ENCODE measurements around the gene CFAP65. TPM values are rescaled to one million over a fixed set of nuclear protein-coding genes. Genes with fewer than 3 reads are reported as not detected.

CFAP65 gene
- total and polyA plus RNA-seq, 2 of the 13 experiments (the other 11 are each of a cell fraction or from before 2014, with no cell fraction given): 0.05 TPM; not detected in 1

DNA sequence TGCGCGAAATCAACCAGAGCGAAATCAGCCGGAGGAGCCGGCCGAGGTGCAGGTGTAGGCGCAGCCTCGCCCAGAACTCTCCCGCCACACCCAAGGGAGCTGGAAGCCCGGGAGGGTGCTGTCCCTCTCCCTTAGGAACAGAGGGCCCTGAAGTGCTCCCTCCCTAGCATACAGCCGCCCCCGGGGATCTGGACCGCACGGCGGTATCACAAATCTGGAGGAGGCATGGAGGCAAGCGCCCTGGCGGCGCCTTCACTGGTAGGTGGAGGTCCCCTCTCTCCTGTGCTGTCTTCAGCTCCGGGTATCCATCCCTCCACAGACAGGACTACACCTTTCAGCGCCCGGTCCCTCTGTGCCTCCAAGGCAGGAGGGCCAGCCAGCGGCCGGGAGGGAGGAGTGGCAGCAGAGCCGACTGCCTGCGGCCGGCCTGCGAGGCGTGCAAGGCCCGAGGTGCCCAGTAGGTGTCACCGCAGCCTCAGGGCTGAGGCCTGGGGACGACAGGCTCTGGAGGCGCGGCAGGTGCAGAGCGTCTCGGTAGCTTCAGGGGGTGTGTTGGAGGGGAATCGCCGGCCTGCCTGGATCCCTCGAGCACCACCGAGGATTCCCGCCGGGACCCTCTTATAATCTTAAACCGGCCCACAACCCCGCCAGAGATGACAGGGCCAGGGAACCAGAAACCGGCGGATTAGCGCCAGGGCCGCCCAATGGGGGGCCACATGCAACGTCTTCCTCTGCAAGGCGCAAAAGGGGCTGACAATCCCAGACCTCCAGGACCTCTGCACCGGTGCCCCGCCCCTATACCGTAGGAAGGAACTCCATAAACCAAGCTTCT lies 16.6 kb upstream of the CFAP65 start (continued):
- TF ChIP-seq ZZZ3 (CRISPR knock-in tag; IDR thresholded peaks at IDR 0.05; ENCODE audit: borderline replicate concordance): no peak
- no peak for TF ChIP-seq PAWR (CRISPR knock-in tag; IDR thresholded peaks at IDR 0.05; ENCODE audit: borderline replicate concordance)
- TF ChIP-seq KLF13 (CRISPR knock-in tag; IDR thresholded peaks at IDR 0.05): no peak
- TF ChIP-seq TEAD2 (CRISPR knock-in tag; IDR thresholded peaks at IDR 0.05): no peak
- no peak for TF ChIP-seq ZNF234 (CRISPR knock-in tag; conservative IDR thresholded peaks at IDR 0.05)
- peak; percentile 73 for TF ChIP-seq BORCS8-MEF2B (CRISPR knock-in tag; IDR thresholded peaks at IDR 0.05)
- TF ChIP-seq ZNF891 (CRISPR knock-in tag; IDR thresholded peaks at IDR 0.05): 0 out of 2 replicates have a peak, but pooled peaks have one; percentile 55
- no peak for TF ChIP-seq ZFYVE20 (CRISPR knock-in tag; IDR thresholded peaks at IDR 0.05; ENCODE audit: borderline replicate concordance, low read depth)
- TF ChIP-seq ZNF205 (CRISPR knock-in tag; IDR thresholded peaks at IDR 0.05): peak; percentile 77
- TF ChIP-seq, protein P1, sequence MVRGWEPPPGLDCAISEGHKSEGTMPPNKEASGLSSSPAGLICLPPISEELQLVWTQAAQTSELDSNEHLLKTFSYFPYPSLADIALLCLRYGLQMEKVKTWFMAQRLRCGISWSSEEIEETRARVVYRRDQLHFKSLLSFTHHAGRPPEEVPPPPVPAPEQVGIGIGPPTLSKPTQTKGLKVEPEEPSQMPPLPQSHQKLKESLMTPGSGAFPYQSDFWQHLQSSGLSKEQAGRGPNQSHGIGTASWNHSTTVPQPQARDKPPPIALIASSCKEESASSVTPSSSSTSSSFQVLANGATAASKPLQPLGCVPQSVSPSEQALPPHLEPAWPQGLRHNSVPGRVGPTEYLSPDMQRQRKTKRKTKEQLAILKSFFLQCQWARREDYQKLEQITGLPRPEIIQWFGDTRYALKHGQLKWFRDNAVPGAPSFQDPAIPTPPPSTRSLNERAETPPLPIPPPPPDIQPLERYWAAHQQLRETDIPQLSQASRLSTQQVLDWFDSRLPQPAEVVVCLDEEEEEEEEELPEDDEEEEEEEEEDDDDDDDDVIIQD (CRISPR knock-in tag; IDR thresholded peaks at IDR 0.05; ENCODE audit: low read depth): 0 out of 2 replicates have a peak, but pooled peaks have one; percentile 13
- TF ChIP-seq ARNT2 (CRISPR knock-in tag; IDR thresholded peaks at IDR 0.05; ENCODE audit: low read depth): peak; percentile 54; the same call in 1 of the 2 replicates
- peak; percentile 53; the same call in 1 of the 2 replicates for TF ChIP-seq ZFP36L2 (CRISPR knock-in tag; IDR thresholded peaks at IDR 0.05)
- 0 out of 2 replicates have a peak, but pooled peaks have one; percentile 33 for TF ChIP-seq HMG20B (CRISPR knock-in tag; conservative IDR thresholded peaks at IDR 0.05)
- TF ChIP-seq, protein P2, sequence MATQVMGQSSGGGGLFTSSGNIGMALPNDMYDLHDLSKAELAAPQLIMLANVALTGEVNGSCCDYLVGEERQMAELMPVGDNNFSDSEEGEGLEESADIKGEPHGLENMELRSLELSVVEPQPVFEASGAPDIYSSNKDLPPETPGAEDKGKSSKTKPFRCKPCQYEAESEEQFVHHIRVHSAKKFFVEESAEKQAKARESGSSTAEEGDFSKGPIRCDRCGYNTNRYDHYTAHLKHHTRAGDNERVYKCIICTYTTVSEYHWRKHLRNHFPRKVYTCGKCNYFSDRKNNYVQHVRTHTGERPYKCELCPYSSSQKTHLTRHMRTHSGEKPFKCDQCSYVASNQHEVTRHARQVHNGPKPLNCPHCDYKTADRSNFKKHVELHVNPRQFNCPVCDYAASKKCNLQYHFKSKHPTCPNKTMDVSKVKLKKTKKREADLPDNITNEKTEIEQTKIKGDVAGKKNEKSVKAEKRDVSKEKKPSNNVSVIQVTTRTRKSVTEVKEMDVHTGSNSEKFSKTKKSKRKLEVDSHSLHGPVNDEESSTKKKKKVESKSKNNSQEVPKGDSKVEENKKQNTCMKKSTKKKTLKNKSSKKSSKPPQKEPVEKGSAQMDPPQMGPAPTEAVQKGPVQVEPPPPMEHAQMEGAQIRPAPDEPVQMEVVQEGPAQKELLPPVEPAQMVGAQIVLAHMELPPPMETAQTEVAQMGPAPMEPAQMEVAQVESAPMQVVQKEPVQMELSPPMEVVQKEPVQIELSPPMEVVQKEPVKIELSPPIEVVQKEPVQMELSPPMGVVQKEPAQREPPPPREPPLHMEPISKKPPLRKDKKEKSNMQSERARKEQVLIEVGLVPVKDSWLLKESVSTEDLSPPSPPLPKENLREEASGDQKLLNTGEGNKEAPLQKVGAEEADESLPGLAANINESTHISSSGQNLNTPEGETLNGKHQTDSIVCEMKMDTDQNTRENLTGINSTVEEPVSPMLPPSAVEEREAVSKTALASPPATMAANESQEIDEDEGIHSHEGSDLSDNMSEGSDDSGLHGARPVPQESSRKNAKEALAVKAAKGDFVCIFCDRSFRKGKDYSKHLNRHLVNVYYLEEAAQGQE (IDR thresholded peaks at IDR 0.05; ENCODE audit: borderline replicate concordance in 1 of 2, low read depth in 1 of 2, low read length in 2 of 2): no peak
- TF ChIP-seq, protein P3, sequence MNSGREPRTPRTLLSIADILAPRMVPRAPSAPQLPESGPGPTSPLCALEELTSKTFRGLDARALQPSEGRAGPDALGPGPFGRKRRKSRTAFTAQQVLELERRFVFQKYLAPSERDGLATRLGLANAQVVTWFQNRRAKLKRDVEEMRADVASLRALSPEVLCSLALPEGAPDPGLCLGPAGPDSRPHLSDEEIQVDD (CRISPR knock-in tag; IDR thresholded peaks at IDR 0.05; ENCODE audit: borderline replicate concordance): no peak
- peak; percentile 93 for TF ChIP-seq ZNF263 (CRISPR knock-in tag; IDR thresholded peaks at IDR 0.05)
- TF ChIP-seq MIER2 (CRISPR knock-in tag; IDR thresholded peaks at IDR 0.05): peak; percentile 78; the same call in 1 of the 2 replicates
- peak; percentile 73; the same call in 2 of the 3 replicates for TF ChIP-seq MXI1 (IDR thresholded peaks at IDR 0.05; ENCODE audit: borderline replicate concordance, low read depth, low read length)
- TF ChIP-seq, protein P4, sequence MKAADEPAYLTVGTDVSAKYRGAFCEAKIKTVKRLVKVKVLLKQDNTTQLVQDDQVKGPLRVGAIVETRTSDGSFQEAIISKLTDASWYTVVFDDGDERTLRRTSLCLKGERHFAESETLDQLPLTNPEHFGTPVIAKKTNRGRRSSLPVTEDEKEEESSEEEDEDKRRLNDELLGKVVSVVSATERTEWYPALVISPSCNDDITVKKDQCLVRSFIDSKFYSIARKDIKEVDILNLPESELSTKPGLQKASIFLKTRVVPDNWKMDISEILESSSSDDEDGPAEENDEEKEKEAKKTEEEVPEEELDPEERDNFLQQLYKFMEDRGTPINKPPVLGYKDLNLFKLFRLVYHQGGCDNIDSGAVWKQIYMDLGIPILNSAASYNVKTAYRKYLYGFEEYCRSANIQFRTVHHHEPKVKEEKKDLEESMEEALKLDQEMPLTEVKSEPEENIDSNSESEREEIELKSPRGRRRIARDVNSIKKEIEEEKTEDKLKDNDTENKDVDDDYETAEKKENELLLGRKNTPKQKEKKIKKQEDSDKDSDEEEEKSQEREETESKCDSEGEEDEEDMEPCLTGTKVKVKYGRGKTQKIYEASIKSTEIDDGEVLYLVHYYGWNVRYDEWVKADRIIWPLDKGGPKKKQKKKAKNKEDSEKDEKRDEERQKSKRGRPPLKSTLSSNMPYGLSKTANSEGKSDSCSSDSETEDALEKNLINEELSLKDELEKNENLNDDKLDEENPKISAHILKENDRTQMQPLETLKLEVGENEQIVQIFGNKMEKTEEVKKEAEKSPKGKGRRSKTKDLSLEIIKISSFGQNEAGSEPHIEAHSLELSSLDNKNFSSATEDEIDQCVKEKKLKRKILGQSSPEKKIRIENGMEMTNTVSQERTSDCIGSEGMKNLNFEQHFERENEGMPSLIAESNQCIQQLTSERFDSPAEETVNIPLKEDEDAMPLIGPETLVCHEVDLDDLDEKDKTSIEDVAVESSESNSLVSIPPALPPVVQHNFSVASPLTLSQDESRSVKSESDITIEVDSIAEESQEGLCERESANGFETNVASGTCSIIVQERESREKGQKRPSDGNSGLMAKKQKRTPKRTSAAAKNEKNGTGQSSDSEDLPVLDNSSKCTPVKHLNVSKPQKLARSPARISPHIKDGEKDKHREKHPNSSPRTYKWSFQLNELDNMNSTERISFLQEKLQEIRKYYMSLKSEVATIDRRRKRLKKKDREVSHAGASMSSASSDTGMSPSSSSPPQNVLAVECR (CRISPR knock-in tag; IDR thresholded peaks at IDR 0.05; ENCODE audit: borderline replicate concordance): 0 out of 2 replicates have a peak, but pooled peaks have one; percentile 2

Measured in HepG2 (cell line).